Esophagus muscularis mucosa (tissue), 3 donors: ENCODE results near the gene ACOXL.

Source experiments
- CTCF ChIP-seq, 3 experiments: fragments of 200-600 bp in 2 of 3; fragments of 450-650 bp in 1 of 3; sonication (generic) in 2 of 3; IDR thresholded peaks; one replicate each; pipeline ENCODE4 v1.5.1; 2017 to 2019; ENCODE audit warnings: antibody characterized with exemption in 3 of 3, mild to moderate bottlenecking in 2 of 3, moderate library complexity in 1 of 3
- POLR2A ChIP-seq: fragments of 450-650 bp; IDR thresholded peaks from one replicate; pipeline ENCODE4 v1.6.1; 2017; ENCODE audit warnings: antibody characterized with exemption, moderate library complexity, mild to moderate bottlenecking, low read depth

- no peak for TF ChIP-seq CTCF (IDR thresholded peaks at IDR 0.05)
- no peak for TF ChIP-seq POLR2A
These were observed 337.3 kb downstream of the ACOXL start for GRCh38 chr2:111069722-111070121.
